Parathyroid adenoma (tissue), 2 donors: ENCODE data around the gene DDX56.

Experiments used
- H2AFZ ChIP-seq: fragments of 300-600 bp; sonication (generic); one replicate; pipeline ENCODE4 v1.7.0; 2017; ENCODE audit warnings: antibody characterized with exemption, mild to moderate bottlenecking
- H3K27ac ChIP-seq: fragments of 300-600 bp; sonication (generic); one replicate; pipeline ENCODE4 v1.7.0; 2017
- H3K27me3 ChIP-seq: fragments of 300-600 bp; sonication (generic); one replicate; pipeline ENCODE4 v1.7.0; 2017; ENCODE audit warnings: low read length; ENCODE audit not compliant: control insufficient read depth, insufficient read depth
- H3K36me3 ChIP-seq: fragments of 300-600 bp; sonication (generic); one replicate; pipeline ENCODE4 v1.7.0; 2017; ENCODE audit warnings: low read length; ENCODE audit not compliant: control insufficient read depth, insufficient read depth
- H3K4me1 ChIP-seq: fragments of 300-600 bp; sonication (generic); one replicate; pipeline ENCODE4 v1.7.0; 2017; ENCODE audit warnings: control low read depth
- H3K4me2 ChIP-seq: fragments of 300-600 bp; sonication (generic); one replicate; pipeline ENCODE4 v1.7.0; 2017; ENCODE audit warnings: low read length
- H3K4me3 ChIP-seq: fragments of 300-600 bp; sonication (generic); one replicate; pipeline ENCODE4 v1.7.0; 2017; ENCODE audit warnings: low read depth, low read length
- H3K79me2 ChIP-seq: fragments of 300-600 bp; sonication (generic); one replicate; pipeline ENCODE4 v1.7.0; 2017; ENCODE audit warnings: control low read depth
- H3K9ac ChIP-seq: fragments of 300-600 bp; sonication (generic); one replicate; pipeline ENCODE4 v1.7.0; 2017; ENCODE audit warnings: mild to moderate bottlenecking
- H3K9me3 ChIP-seq: fragments of 300-600 bp; sonication (generic); one replicate; pipeline ENCODE4 v1.7.0; 2017; ENCODE audit warnings: low read length; ENCODE audit not compliant: control insufficient read depth
- CTCF ChIP-seq: fragments of 300-600 bp; sonication (generic); IDR thresholded peaks from one replicate; pipeline ENCODE4 v1.7.0; 2017; ENCODE audit warnings: antibody characterized with exemption, mild to moderate bottlenecking
- donor health status: primary hyperparathyroidism.

Gene DDX56

GRCh38 chr7:44581879-44582603 lies 8.3 kb upstream of the DDX56 start, which contains the start of gene TMED4:
Gene TMED4, minus strand, starts transcription at chr7:44582231. Its CDS starts 25 bp downstream, at chr7:44582206.
- H3K79me2 ChIP-seq, result peaks cover 14% of the 10 kb centered on the region
- no peaks in the 10 kb centered on the region for H3K9me3 ChIP-seq
- peak within 1 kb of the TSS; percentile 99 for H3K27ac ChIP-seq
- H3K36me3 ChIP-seq, result no peaks in the 10 kb centered on the region
- peak within 1 kb of the TSS; percentile 84 for H3K4me2 ChIP-seq
- H3K9ac ChIP-seq, result peak within 1 kb of the TSS; percentile 91
- H2AFZ ChIP-seq, result peak within 1 kb of the TSS; percentile 99
- H3K27me3 ChIP-seq, result no peaks in the 10 kb centered on the region
- H3K4me1 ChIP-seq, result peaks cover 20% of the 10 kb centered on the region
- TF ChIP-seq CTCF, result no peak
- peak within 1 kb of the TSS; percentile 83 for H3K4me3 ChIP-seq

GRCh38 chr7:44580945-44581878 lies 7.5 kb upstream of the DDX56 start:
- Histone ChIP-seq H3K4me2 (peak overlapping the region; percentile 76), H3K9me3 (no peaks in the 10 kb centered on the region), H3K4me3 (peak overlapping the region; percentile 83), H3K36me3 (no peaks in the 10 kb centered on the region), H3K4me1 (peaks cover 20% of the 10 kb centered on the region), H3K27ac (peak overlapping the region; percentile 99), H3K9ac (peak overlapping the region; percentile 91), H3K27me3 (no peaks in the 10 kb centered on the region), H3K79me2 (peaks cover 22% of the 10 kb centered on the region), H2AFZ (peak overlapping the region; percentile 85)
- no peak for TF ChIP-seq CTCF

GRCh38 chr7:44576228-44576627 lies 2.5 kb upstream of the DDX56 start:
- TF ChIP-seq CTCF, result no peak
- Histone ChIP-seq H3K9me3 (no peaks in the 10 kb centered on the region), H3K27ac (no peak overlapping the region), H3K4me1 (peaks cover 30% of the 10 kb centered on the region), H3K79me2 (peaks cover 43% of the 10 kb centered on the region), H3K36me3 (no peaks in the 10 kb centered on the region), H3K27me3 (no peaks in the 10 kb centered on the region), H3K4me2 (no peak overlapping the region), H3K4me3 (no peak overlapping the region), H2AFZ (no peak overlapping the region), H3K9ac (no peak overlapping the region)

GRCh38 chr7:44575054-44575453 lies 1.3 kb upstream of the DDX56 start:
- no peak overlapping the region for H3K4me3 ChIP-seq
- H3K4me1 ChIP-seq, result peaks cover 21% of the 10 kb centered on the region
- no peaks in the 10 kb centered on the region for H3K36me3 ChIP-seq
- H3K27ac ChIP-seq, result peak overlapping the region; percentile 86
- peaks cover 41% of the 10 kb centered on the region for H3K79me2 ChIP-seq
- H3K4me2 ChIP-seq, result no peak overlapping the region
- no peak overlapping the region for H2AFZ ChIP-seq
- TF ChIP-seq CTCF, result no peak
- H3K27me3 ChIP-seq, result no peaks in the 10 kb centered on the region
- no peaks in the 10 kb centered on the region for H3K9me3 ChIP-seq
- no peak overlapping the region for H3K9ac ChIP-seq
